Measurements from ENCODE around the gene PTPRT. TPM values are rescaled to one million over a fixed set of nuclear protein-coding genes. Genes with fewer than 3 reads are reported as not detected.

Gene PTPRT
- total and polyA plus RNA-seq, 4 donors, result 0.14 to 2.8 (median 0.40) TPM

GRCh38 chr20:42099101-42099500 is 1090.6 kb downstream of the PTPRT start:
- no peaks in the 10 kb centered on the region for H3K27me3 ChIP-seq (ENCODE audit: control insufficient read depth in 4 of 4, insufficient read depth in 4 of 4, low read length in 3 of 4)
- no peak overlapping the region for H3K27ac ChIP-seq (ENCODE audit: low read depth in 1 of 2, low read length in 2 of 2)
- H3K4me1 ChIP-seq (ENCODE audit: control insufficient read depth in 4 of 4, insufficient read depth in 4 of 4, low read length in 3 of 4), result no peaks in the 10 kb centered on the region
- H3K4me3 ChIP-seq (ENCODE audit: low read depth in 1 of 3, low read length in 3 of 3), result no peak overlapping the region
- TF ChIP-seq CTCF (IDR thresholded peaks at IDR 0.05; ENCODE audit: low read depth, low read length, missing input control) (no peak), GABPA (IDR thresholded peaks at IDR 0.05 in 1 of 2, conservative IDR thresholded peaks at IDR 0.05 in 1 of 2) (no peak), RXRA (IDR thresholded peaks at IDR 0.05) (no peak), REST (IDR thresholded peaks at IDR 0.05) (no peak), NR2F2 (IDR thresholded peaks at IDR 0.05) (no peak), HNF4G (IDR thresholded peaks at IDR 0.05) (no peak), TAF1 (conservative IDR thresholded peaks at IDR 0.05) (no peak), HNF4A (conservative IDR thresholded peaks at IDR 0.05) (no peak), FOXA1 (IDR thresholded peaks at IDR 0.05) (no peak), MAX (IDR thresholded peaks at IDR 0.05) (no peak)
- H3K36me3 ChIP-seq (ENCODE audit: control insufficient read depth in 4 of 4, insufficient read depth in 3 of 4, low read depth in 1 of 4, low read length in 3 of 4), result no peaks in the 10 kb centered on the region
- DNase-seq (ENCODE audit: low spot score), result no peak
- 88% methylated on average over 7 of the region's 7 CpGs for WGBS
- no peak overlapping the region for H3K9ac ChIP-seq (ENCODE audit: low read depth in 1 of 2, low read length in 2 of 2)
- no peaks in the 10 kb centered on the region for H3K9me3 ChIP-seq (ENCODE audit: control insufficient read depth in 4 of 4, low read length in 3 of 4)

- Histone ChIP-seq H3K4me3 (ENCODE audit: low read depth in 1 of 3, low read length in 3 of 3) (no peak overlapping the region), H3K4me1 (ENCODE audit: control insufficient read depth in 4 of 4, insufficient read depth in 4 of 4, low read length in 3 of 4) (no peaks in the 10 kb centered on the region), H3K9me3 (ENCODE audit: control insufficient read depth in 4 of 4, low read length in 3 of 4) (no peaks in the 10 kb centered on the region), H3K27ac (ENCODE audit: low read depth in 1 of 2, low read length in 2 of 2) (no peak overlapping the region), H3K9ac (ENCODE audit: low read depth in 1 of 2, low read length in 2 of 2) (no peak overlapping the region), H3K27me3 (ENCODE audit: control insufficient read depth in 4 of 4, insufficient read depth in 4 of 4, low read length in 3 of 4) (no peaks in the 10 kb centered on the region), H3K36me3 (ENCODE audit: control insufficient read depth in 4 of 4, insufficient read depth in 3 of 4, low read depth in 1 of 4, low read length in 3 of 4) (no peaks in the 10 kb centered on the region)
- WGBS, result 82% methylated on average over 8 of the region's 8 CpGs
- no peak for DNase-seq (ENCODE audit: low spot score)
- TF ChIP-seq FOXA1 (IDR thresholded peaks at IDR 0.05) (no peak), RAD21 (IDR thresholded peaks at IDR 0.05) (no peak), SP1 (IDR thresholded peaks at IDR 0.05) (no peak), REST (IDR thresholded peaks at IDR 0.05) (no peak), CTCF (IDR thresholded peaks at IDR 0.05; ENCODE audit: low read depth, low read length, missing input control) (no peak), YY1 (IDR thresholded peaks at IDR 0.05) (no peak), FOXA2 (IDR thresholded peaks at IDR 0.05) (no peak), HNF4A (conservative IDR thresholded peaks at IDR 0.05) (no peak)
These were observed 1091.3 kb downstream of the PTPRT start for GRCh38 chr20:42098418-42098817.

All from liver (tissue), 9 donors.